Mesenchymal stem cell (in vitro differentiated cells and primary cell): ENCODE measurements around the gene RAPGEF6.

Source experiments
- DNase-seq: peaks from one replicate; pipeline ENCODE4 v3.0.0-alpha.2; 2013
- H2AFZ ChIP-seq: one replicate; pipeline ENCODE4 v1.6.1; 2013; ENCODE audit warnings: low read depth, mild to moderate bottlenecking, control low read depth, inconsistent platforms, low read length, moderate library complexity
- H2AK5ac ChIP-seq: 2 replicates; pipeline ENCODE4 v1.6.1; 2013; ENCODE audit warnings: low read length, moderate library complexity, mild to moderate bottlenecking, inconsistent platforms; ENCODE audit not compliant: severe bottlenecking
- H2BK120ac ChIP-seq: one replicate; pipeline ENCODE4 v1.6.1; 2013; ENCODE audit warnings: low read depth, mild to moderate bottlenecking, inconsistent platforms, low read length, moderate library complexity
- H2BK12ac ChIP-seq, 2 experiments: one replicate each; pipeline ENCODE4 v1.6.1; 2013; ENCODE audit warnings: inconsistent platforms in 2 of 2, low read length in 2 of 2, mild to moderate bottlenecking in 2 of 2, moderate library complexity in 2 of 2, control low read depth in 1 of 2
- H2BK15ac ChIP-seq: one replicate; pipeline ENCODE4 v1.6.1; 2013; ENCODE audit warnings: mild to moderate bottlenecking, low read depth, inconsistent platforms; ENCODE audit not compliant: poor library complexity, severe bottlenecking
- H2BK5ac ChIP-seq: 2 replicates; pipeline ENCODE4 v1.6.1; 2013; ENCODE audit warnings: low read depth, mild to moderate bottlenecking, low read length, control low read depth, inconsistent platforms; ENCODE audit not compliant: poor library complexity, severe bottlenecking
- H3K14ac ChIP-seq, 2 experiments: one replicate each; pipeline ENCODE4 v1.6.1; 2013; ENCODE audit warnings: inconsistent platforms in 2 of 2, low read length in 2 of 2, control low read depth in 1 of 2, mild to moderate bottlenecking in 1 of 2, moderate library complexity in 1 of 2
- H3K18ac ChIP-seq, 2 experiments: one replicate each; pipeline ENCODE4 v1.6.1; 2013; ENCODE audit warnings: inconsistent platforms in 2 of 2, low read length in 2 of 2, control low read depth in 1 of 2, low read depth in 1 of 2, mild to moderate bottlenecking in 1 of 2
- H3K23ac ChIP-seq, 2 experiments: one replicate each; pipeline ENCODE4 v1.6.1; 2013; ENCODE audit warnings: inconsistent platforms in 2 of 2, low read length in 2 of 2, mild to moderate bottlenecking in 2 of 2, moderate library complexity in 2 of 2, control low read depth in 1 of 2
- H3K27ac ChIP-seq: 2 replicates; pipeline ENCODE4 v1.5.1; 2013; ENCODE audit warnings: mild to moderate bottlenecking, moderate library complexity, low read length, control low read depth, inconsistent platforms; ENCODE audit not compliant: poor library complexity, severe bottlenecking
- H3K27me3 ChIP-seq, 2 experiments: 2 replicates each; pipeline versions ENCODE4 v1.6.1 to v1.7.0; 2013; ENCODE audit warnings: low read length in 2 of 2, mild to moderate bottlenecking in 2 of 2, moderate library complexity in 2 of 2, control low read depth in 1 of 2, inconsistent platforms in 1 of 2; ENCODE audit not compliant: control insufficient read depth in 1 of 2, insufficient read depth in 1 of 2
- H3K36me3 ChIP-seq, 2 experiments: 2 replicates each; pipeline versions ENCODE4 v1.6.1 to v1.7.0; 2013; ENCODE audit warnings: low read length in 2 of 2, control low read depth in 1 of 2, inconsistent platforms in 1 of 2, low read depth in 1 of 2, mild to moderate bottlenecking in 1 of 2; ENCODE audit not compliant: insufficient read depth in 2 of 2, control insufficient read depth in 1 of 2
- H3K4ac ChIP-seq, 2 experiments: one replicate each; pipeline ENCODE4 v1.6.1; 2013; ENCODE audit warnings: inconsistent platforms in 2 of 2, low read length in 2 of 2, mild to moderate bottlenecking in 2 of 2, moderate library complexity in 2 of 2, control low read depth in 1 of 2, low read depth in 1 of 2
- H3K4me1 ChIP-seq: 2 replicates; pipeline ENCODE4 v1.6.1; 2013; ENCODE audit warnings: low read depth, low read length, control low read depth; ENCODE audit not compliant: control insufficient read depth, insufficient read depth
- H3K4me2 ChIP-seq: 2 replicates; pipeline ENCODE4 v1.6.1; 2013; ENCODE audit warnings: low read length, mild to moderate bottlenecking, inconsistent platforms; ENCODE audit not compliant: poor library complexity, severe bottlenecking
- H3K4me3 ChIP-seq, 2 experiments: 2 replicates each; pipeline versions ENCODE4 v1.5.1 to v1.7.0; 2013; ENCODE audit warnings: low read length in 2 of 2, mild to moderate bottlenecking in 2 of 2, control low read depth in 1 of 2, low read depth in 1 of 2; ENCODE audit not compliant: insufficient read depth in 1 of 2
- H3K79me1 ChIP-seq: replicated peaks from 2 replicates; pipeline ENCODE4 v1.6.1; 2013; ENCODE audit warnings: mild to moderate bottlenecking, control low read depth, low read length, inconsistent platforms; ENCODE audit not compliant: poor library complexity, severe bottlenecking
- H3K9ac ChIP-seq: 2 replicates; pipeline ENCODE4 v1.7.0; 2013; ENCODE audit warnings: mild to moderate bottlenecking, low read length, moderate library complexity
- H3K9me3 ChIP-seq: 2 replicates; pipeline ENCODE4 v1.7.0; 2013; ENCODE audit warnings: mild to moderate bottlenecking, low read length; ENCODE audit not compliant: control insufficient read depth
- H4K8ac ChIP-seq: one replicate; pipeline ENCODE4 v1.6.1; 2013; ENCODE audit warnings: inconsistent platforms, mild to moderate bottlenecking, low read length, moderate library complexity
- H4K91ac ChIP-seq: one replicate; pipeline ENCODE4 v1.6.1; 2013; ENCODE audit warnings: mild to moderate bottlenecking, low read length, inconsistent platforms
- WGBS: methylation state at CpG from one replicate; pipeline ENCODE4 v1.1.7; 2013; ENCODE audit warnings: mixed read lengths; 5-methylcytosine and 5-hydroxymethylcytosine counted together

RAPGEF6 gene

DNA sequence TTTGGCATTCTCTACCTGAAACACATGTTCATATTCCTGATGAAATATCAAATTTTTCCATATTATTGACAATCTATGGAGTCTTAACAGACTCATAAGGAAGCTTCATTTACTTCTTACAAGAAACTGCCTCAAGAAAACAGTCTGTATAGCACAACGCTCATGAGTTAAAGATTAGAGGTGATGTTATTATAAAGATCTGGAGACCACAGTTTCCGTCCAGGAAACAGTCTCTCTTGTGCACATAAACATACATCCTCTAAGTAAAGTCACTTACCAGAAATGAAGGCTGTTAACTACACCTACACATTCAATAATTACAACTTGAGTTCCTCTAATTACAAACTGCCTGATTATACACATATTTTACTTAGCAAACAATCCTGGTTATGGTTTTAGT, 86.9 kb downstream of the RAPGEF6 start:
- H3K9ac ChIP-seq, result no peak overlapping the region

DNA sequence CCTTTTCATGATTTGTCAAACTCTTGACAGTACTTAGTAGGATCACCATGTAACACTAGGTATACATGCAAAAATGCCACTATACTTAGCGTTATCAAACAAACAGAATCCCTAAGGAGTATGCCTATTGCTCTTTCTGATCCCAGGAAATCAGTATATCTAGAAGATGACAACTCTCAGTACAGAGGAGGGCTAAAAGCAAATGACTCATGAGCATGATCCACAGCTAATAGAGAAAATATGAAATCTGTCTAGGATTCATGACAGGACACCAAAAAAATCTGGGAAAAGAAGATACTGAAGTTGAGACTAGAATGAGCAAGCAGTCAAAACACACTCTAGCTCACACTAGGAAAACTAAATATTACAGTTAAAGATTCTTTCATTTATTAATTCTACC, 89.2 kb downstream of the RAPGEF6 start:
- no peak overlapping the region for H2BK120ac ChIP-seq
- no peak overlapping the region for H3K23ac ChIP-seq
- no peak overlapping the region for H2BK5ac ChIP-seq
- H3K36me3 ChIP-seq, result peaks cover 0 to 7% of the 10 kb centered on the region in 2 experiments
- H4K8ac ChIP-seq, result no peak overlapping the region
- no peaks in the 10 kb centered on the region for H3K9me3 ChIP-seq
- H3K9ac ChIP-seq, result no peak overlapping the region
- no peak overlapping the region for H4K91ac ChIP-seq
- H3K27me3 ChIP-seq, result no peaks in the 10 kb centered on the region
- no peak overlapping the region for H2BK15ac ChIP-seq
- no peaks in the 10 kb centered on the region for H3K4me1 ChIP-seq
- H3K14ac ChIP-seq, result no peak overlapping the region
- peaks cover 8% of the 10 kb centered on the region for H3K79me1 ChIP-seq
- H3K18ac ChIP-seq, result no peak overlapping the region
- no peak overlapping the region for H3K4ac ChIP-seq
- no peak overlapping the region for H3K4me2 ChIP-seq
- H2AFZ ChIP-seq, result no peak overlapping the region
- no peak overlapping the region for H2AK5ac ChIP-seq
- 100% methylated on average over 1 of the region's 1 CpG for WGBS
- no peak overlapping the region for H3K4me3 ChIP-seq
- H3K27ac ChIP-seq, result no peak overlapping the region
- DNase-seq, result peak; percentile 28
- H2BK12ac ChIP-seq, result no peak overlapping the region

More for the DNA sequence above, 86.9 kb downstream of the RAPGEF6 start:
- Histone ChIP-seq H2AFZ (no peak overlapping the region), H3K4me2 (no peak overlapping the region), H2AK5ac (no peak overlapping the region), H3K27ac (no peak overlapping the region), H3K4me1 (no peaks in the 10 kb centered on the region), H2BK120ac (no peak overlapping the region), H2BK12ac (no peak overlapping the region), H4K91ac (no peak overlapping the region), H3K27me3 (no peaks in the 10 kb centered on the region), H3K36me3 (peaks cover 0 to 7% of the 10 kb centered on the region in 2 experiments), H3K4ac (no peak overlapping the region), H3K79me1 (peaks cover 10% of the 10 kb centered on the region), H3K23ac (no peak overlapping the region), H2BK5ac (no peak overlapping the region), H2BK15ac (no peak overlapping the region), H3K14ac (no peak overlapping the region), H3K4me3 (no peak overlapping the region), H3K18ac (no peak overlapping the region), H4K8ac (no peak overlapping the region), H3K9me3 (no peaks in the 10 kb centered on the region)
- WGBS, result 43% methylated on average over 1 of the region's 2 CpGs
- DNase-seq, result no peak

DNA sequence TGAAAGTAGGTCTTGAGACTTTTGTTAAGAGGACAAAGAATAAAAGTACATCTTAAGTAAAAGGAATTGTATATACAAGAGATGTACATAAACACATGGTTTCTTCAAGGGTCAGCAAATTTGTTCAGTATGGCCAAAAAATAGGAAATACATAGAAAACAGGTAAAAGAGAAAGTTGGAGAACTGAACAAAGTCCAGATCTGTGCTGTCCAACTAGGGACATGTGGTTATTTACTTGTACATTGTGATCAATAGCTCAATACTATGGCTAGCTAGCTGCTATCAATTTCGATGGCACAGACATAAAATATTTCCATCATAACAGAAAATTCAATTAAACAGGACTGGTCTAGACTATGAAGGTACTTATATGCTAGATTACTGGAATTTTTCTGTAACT, 92.3 kb downstream of the RAPGEF6 start:
- H3K79me1 ChIP-seq, result no peaks in the 10 kb centered on the region
- no peak overlapping the region for H3K4me3 ChIP-seq
- no peak overlapping the region for H4K8ac ChIP-seq
- no peak overlapping the region for H3K27ac ChIP-seq
- no peaks in the 10 kb centered on the region for H3K4me1 ChIP-seq
- no peak for DNase-seq
- no CpG with 5 or more reads among the region's 1 CpG for WGBS
- no peak overlapping the region for H4K91ac ChIP-seq
- H3K36me3 ChIP-seq, result peaks cover 0 to 1% of the 10 kb centered on the region in 2 experiments
- no peak overlapping the region for H2BK15ac ChIP-seq
- no peak overlapping the region for H3K18ac ChIP-seq
- H3K9me3 ChIP-seq, result no peaks in the 10 kb centered on the region
- no peak overlapping the region for H3K14ac ChIP-seq
- H2BK12ac ChIP-seq, result no peak overlapping the region
- no peak overlapping the region for H2BK120ac ChIP-seq
- H2AK5ac ChIP-seq, result no peak overlapping the region
- no peak overlapping the region for H3K23ac ChIP-seq
- H3K4me2 ChIP-seq, result no peak overlapping the region
- H2AFZ ChIP-seq, result no peak overlapping the region
- no peak overlapping the region for H3K9ac ChIP-seq
- H2BK5ac ChIP-seq, result no peak overlapping the region
- H3K4ac ChIP-seq, result no peak overlapping the region
- no peaks in the 10 kb centered on the region for H3K27me3 ChIP-seq

DNA sequence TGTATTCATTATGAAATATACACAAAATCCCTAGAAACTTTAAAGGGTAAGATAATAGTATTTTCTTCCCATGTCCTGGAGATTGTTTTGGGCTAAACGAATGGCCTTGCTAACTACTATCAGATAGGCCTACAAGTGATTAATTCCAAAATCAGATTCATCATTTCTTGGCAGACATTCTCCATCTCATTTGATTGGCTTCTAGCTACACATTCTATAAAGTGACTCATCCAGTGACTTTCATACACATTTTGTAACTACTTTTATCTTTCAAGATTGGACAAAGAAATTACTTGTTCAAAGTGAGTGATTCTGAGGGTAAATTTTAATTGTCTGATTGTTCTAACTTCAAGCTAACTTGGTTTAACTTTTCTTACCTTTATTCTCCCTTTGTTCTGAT, 93.3 kb downstream of the RAPGEF6 start:
- WGBS, result 100% methylated on average over 1 of the region's 1 CpG
- Histone ChIP-seq H3K4ac (no peak overlapping the region), H3K9me3 (no peaks in the 10 kb centered on the region), H3K4me2 (no peak overlapping the region), H2BK120ac (no peak overlapping the region), H3K4me1 (no peaks in the 10 kb centered on the region), H2AK5ac (no peak overlapping the region), H3K4me3 (no peak overlapping the region), H2AFZ (no peak overlapping the region), H3K27ac (no peak overlapping the region), H2BK5ac (no peak overlapping the region), H3K14ac (no peak overlapping the region), H3K36me3 (no peaks in the 10 kb centered on the region), H3K27me3 (no peaks in the 10 kb centered on the region), H4K8ac (no peak overlapping the region), H2BK15ac (no peak overlapping the region), H4K91ac (no peak overlapping the region), H3K79me1 (peaks cover 2% of the 10 kb centered on the region), H2BK12ac (no peak overlapping the region), H3K18ac (no peak overlapping the region), H3K9ac (no peak overlapping the region), H3K23ac (no peak overlapping the region)
- no peak for DNase-seq
